BJ (cell line): ENCODE results near the gene RUSC1. TPM values are rescaled to one million over a fixed set of nuclear protein-coding genes. Genes with fewer than 3 reads are reported as not detected.
A peak's percentile ranks its signal among the peaks of the same experiment; 100 is the strongest.

Source experiments
- CTCF ChIA-PET: fragments of 350-600 bp; formaldehyde crosslinking; extraction: SDS; loops from one replicate; lab custom pipeline; 2021; ENCODE audit warnings: antibody characterized with exemption, inconsistent platforms; lab: Yijun Ruan, JAX
- POLR2A ChIA-PET: fragments of 300-600 bp; sonication (Branson Sonifier 250); formaldehyde crosslinking; extraction: SDS; loops from one replicate; lab custom pipeline; 2021; ENCODE audit warnings: antibody characterized with exemption; lab: Charles Lee
- DNase-seq: peaks from one replicate; pipeline ENCODE4 v3.0.0-alpha.2; 2011; ENCODE audit warnings: low read depth
- H3K27me3 ChIP-seq: 2 replicates; pipeline ENCODE4 v1.6.0; 2011; ENCODE audit warnings: low read length; ENCODE audit not compliant: control insufficient read depth, insufficient read depth
- H3K36me3 ChIP-seq: 2 replicates; pipeline ENCODE4 v1.5.1; 2011; ENCODE audit warnings: low read length; ENCODE audit not compliant: control insufficient read depth, insufficient read depth
- H3K4me3 ChIP-seq: 2 replicates; pipeline ENCODE4 v1.5.1; 2011; ENCODE audit warnings: low read depth, mild to moderate bottlenecking, control low read depth, low read length
- polyA plus RNA-seq: library from polyadenylated mRNA; depleted of rRNA; stranded (reverse); fragments of >200 nt; gene quantifications from 2 replicates; pipeline ENCODE4 v1.2.3, GENCODE V29; 2011
- TF ChIP-seq, protein P1 (sequence below): IDR thresholded peaks from 2 replicates; pipeline ENCODE4 v1.5.1; 2011; ENCODE audit warnings: low read depth, mild to moderate bottlenecking, control low read depth, inconsistent platforms, low read length, moderate library complexity; ENCODE audit not compliant: insufficient read depth

The RUSC1 gene
- polyA plus RNA-seq, 1 experiment, result 34.1 TPM

DNA sequence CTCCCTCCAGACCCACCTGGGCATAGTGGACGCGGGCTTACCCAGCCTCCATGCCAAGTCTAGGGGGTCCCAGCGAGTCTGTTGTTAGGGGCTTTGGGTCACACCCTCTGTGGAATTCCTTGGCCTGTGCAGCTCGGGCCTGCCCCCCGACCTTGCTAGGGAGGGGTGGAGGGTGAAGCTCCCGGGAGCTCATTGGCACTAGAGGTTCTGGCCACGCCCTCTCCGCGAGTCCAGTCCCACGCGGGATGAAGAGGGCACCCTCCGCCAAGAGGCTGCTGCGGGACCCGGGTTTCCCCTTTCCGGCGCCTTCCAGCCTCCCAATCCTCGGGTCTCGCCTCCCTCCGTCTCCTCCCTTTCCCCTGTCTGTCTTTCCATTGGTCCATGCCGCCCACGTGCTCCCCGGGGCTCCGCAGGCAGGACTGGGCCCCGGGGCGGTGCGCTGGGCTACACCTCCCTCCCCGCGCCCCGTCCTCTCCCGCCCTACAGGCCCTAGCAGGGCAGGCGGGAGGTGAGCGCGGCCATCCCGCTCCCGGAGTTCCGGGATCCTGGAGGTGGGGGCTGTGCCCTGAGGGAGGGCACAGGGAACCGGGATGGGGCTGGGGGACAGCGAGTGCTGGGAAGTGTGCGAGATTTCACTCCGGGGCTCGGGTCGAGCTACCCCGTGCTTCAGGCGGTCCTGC is 3.5 kb downstream of the RUSC1 start:
- ChIA-PET CTCF (interaction anchor here (0.5 to 4.3 kb wide), 25 partner anchors 10 to 695 kb away, joined by 3 to 54 read pairs (median 5); partner anchors contain the start of genes HCN3 and THBS3), POLR2A (interaction anchor here (0.6 kb wide), 1 partner anchor 239 kb away, joined by 3 read pairs; no protein-coding TSS in a partner anchor)
- TF ChIP-seq, protein P1, sequence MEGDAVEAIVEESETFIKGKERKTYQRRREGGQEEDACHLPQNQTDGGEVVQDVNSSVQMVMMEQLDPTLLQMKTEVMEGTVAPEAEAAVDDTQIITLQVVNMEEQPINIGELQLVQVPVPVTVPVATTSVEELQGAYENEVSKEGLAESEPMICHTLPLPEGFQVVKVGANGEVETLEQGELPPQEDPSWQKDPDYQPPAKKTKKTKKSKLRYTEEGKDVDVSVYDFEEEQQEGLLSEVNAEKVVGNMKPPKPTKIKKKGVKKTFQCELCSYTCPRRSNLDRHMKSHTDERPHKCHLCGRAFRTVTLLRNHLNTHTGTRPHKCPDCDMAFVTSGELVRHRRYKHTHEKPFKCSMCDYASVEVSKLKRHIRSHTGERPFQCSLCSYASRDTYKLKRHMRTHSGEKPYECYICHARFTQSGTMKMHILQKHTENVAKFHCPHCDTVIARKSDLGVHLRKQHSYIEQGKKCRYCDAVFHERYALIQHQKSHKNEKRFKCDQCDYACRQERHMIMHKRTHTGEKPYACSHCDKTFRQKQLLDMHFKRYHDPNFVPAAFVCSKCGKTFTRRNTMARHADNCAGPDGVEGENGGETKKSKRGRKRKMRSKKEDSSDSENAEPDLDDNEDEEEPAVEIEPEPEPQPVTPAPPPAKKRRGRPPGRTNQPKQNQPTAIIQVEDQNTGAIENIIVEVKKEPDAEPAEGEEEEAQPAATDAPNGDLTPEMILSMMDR, result no peak
- Histone ChIP-seq H3K36me3 (0 out of 2 replicates have a peak, but pooled peaks cover 2% of the 10 kb centered on the region), H3K4me3 (peak overlapping the region; percentile 66), H3K27me3 (no peaks in the 10 kb centered on the region)
- DNase-seq, result peak; percentile 81

DNA sequence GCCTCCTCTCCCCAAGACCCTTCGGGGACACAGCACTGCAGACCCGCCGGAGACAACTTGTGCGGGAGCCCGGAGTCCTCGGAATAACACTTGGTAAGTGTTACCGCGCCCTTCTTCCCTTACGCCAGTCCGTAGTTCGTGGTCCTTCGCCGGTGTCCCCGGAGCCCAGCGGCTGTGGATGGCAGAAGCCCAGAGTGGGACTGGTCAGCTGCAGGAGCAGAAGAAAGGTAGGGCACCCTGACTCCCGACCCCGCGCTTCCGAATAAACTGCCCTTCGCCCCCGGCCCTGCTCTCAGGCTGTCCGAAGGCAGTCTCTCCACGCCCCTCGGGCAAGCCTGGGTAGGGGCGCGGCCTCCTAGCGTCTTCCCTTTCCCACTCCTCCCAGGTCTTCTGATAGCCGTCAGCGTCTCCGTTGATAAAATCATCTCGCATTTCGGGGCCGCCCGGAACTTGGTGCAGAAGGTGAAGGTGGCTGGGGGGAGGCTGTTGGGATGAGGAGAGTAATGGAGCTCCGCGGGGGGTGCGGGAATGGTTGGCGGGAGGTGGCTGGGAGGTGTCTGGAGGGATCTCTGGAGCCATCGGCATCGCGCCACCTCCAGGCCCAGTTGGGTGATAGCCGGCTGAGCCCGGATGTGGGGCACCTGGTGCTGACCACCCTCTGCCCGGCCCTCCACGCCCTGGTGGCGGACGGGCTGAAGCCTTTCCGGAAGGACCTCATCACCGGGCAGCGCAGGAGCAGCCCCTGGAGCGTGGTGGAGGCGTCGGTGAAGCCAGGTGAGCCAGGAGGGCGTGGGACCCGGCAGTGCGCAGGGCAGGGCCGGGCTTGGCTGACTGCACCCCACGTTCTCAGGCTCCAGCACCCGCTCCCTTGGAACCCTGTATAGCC is 4.3 kb downstream of the RUSC1 start:
- no peak for DNase-seq
- TF ChIP-seq, protein P1, result peak; percentile 65
- Histone ChIP-seq H3K27me3 (no peaks in the 10 kb centered on the region), H3K4me3 (peak overlapping the region; percentile 66), H3K36me3 (peaks cover 3% of the 10 kb centered on the region)
- CTCF ChIA-PET, result interaction anchor here (0.9 to 4.3 kb wide), 13 partner anchors 10 to 270 kb away, joined by 3 to 54 read pairs (median 7); no protein-coding TSS in a partner anchor
- POLR2A ChIA-PET, result no interaction called here

DNA sequence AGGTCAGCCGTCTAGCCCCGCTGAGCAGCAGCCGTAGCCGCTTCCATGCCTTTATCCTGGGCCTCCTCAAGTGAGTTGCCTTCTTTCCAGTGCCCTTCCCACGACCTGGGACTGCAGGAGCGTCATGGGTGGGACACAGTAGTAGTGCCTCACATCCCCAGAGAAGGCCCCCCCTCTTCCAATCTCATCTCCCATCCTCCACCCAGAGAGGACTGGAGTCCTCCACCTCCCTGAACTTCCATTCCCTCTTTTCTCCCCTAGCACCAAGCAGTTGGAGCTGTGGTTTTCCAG is 4.9 kb downstream of the RUSC1 start:
- ChIA-PET POLR2A (no interaction called here), CTCF (interaction anchor here (0.9 to 4.3 kb wide), 5 partner anchors 9 to 82 kb away, joined by 3 to 54 read pairs (median 7); no protein-coding TSS in a partner anchor)
- H3K27me3 ChIP-seq, result no peaks in the 10 kb centered on the region
- DNase-seq, result no peak
- H3K4me3 ChIP-seq, result peak overlapping the region; percentile 66
- peaks cover 9% of the 10 kb centered on the region for H3K36me3 ChIP-seq
- TF ChIP-seq, protein P1, result no peak

DNA sequence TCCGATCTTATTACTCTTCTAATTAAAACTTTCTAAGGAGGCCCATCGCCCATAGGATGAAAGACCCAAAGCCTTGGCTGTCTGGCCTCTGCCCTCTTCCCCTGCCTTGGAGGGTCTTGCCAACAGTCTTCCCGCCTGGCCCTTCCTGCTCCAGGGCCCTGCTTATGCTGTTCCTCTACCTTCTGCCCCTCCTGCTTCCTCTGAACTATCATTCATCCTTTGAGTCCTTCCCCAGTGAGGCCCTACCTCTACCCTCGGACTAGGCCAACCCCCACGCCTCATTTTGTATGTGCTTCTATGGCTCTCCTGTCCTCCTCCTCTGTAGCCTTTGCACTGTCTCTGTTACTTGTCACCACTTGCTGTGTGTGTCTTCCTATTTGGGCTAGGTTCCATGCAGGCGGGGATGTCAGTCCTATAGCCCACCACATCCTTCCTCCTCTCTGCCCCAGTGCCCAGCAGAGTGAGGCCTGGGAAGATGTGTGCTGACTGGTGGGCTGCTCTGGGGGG is 5.4 kb downstream of the RUSC1 start:
- H3K4me3 ChIP-seq, result no peak overlapping the region
- CTCF ChIA-PET, result interaction anchor here (1.3 to 3.6 kb wide), 2 partner anchors 9 to 76 kb away, joined by 3 to 26 read pairs; no protein-coding TSS in a partner anchor

More for the DNA sequence above, 5.4 kb downstream of the RUSC1 start:
- H3K36me3 ChIP-seq, result peaks cover 12% of the 10 kb centered on the region
- POLR2A ChIA-PET, result no interaction called here
- DNase-seq, result no peak
- TF ChIP-seq, protein P1, result no peak
- no peaks in the 10 kb centered on the region for H3K27me3 ChIP-seq
